ENCODE measurements around the gene GAPDHS.

Gene GAPDHS

DNA sequence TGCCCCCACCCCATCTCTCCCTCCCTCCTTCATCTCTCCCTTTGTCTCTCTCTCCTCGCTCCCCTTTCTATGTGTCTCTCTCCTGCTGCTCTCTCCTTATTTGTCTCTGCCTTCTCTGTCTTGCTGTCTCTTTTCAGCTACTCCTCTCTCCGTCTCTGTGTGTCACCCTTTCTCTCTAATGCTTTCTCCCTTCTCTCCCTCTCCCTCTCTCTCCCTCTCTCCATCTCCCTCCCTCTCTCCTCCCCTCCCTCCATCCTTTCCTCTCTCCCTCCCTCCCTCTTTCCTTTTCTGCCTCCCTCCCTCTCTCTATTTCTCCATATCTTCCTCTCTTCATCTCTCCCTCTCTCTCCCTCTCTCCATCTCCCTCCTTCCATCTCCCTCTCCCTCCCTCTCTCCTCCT is 29.5 kb downstream of the GAPDHS start:
- H3K36me3 ChIP-seq (ENCODE audit: control insufficient read depth in 2 of 2, insufficient read depth in 2 of 2, low read length in 2 of 2): no peaks in the 10 kb centered on the region
- H3K4me1 ChIP-seq (ENCODE audit: control insufficient read depth in 2 of 2, insufficient read depth in 2 of 2, low read length in 2 of 2): no peaks in the 10 kb centered on the region
- no peak overlapping the region for H3K27ac ChIP-seq (ENCODE audit: low read depth in 2 of 2, low read length in 2 of 2)
- no peak overlapping the region for H3K9ac ChIP-seq (ENCODE audit: low read depth in 1 of 2, low read length in 2 of 2)
- no peak overlapping the region for H3K4me3 ChIP-seq (ENCODE audit: low read length in 2 of 2)
- peaks cover 6 to 8% of the 10 kb centered on the region in 2 donors for H3K27me3 ChIP-seq (ENCODE audit: control insufficient read depth in 2 of 2, insufficient read depth in 2 of 2, low read length in 2 of 2)
- no peaks in the 10 kb centered on the region for H3K9me3 ChIP-seq (ENCODE audit: control insufficient read depth in 2 of 2, low read length in 2 of 2)

DNA sequence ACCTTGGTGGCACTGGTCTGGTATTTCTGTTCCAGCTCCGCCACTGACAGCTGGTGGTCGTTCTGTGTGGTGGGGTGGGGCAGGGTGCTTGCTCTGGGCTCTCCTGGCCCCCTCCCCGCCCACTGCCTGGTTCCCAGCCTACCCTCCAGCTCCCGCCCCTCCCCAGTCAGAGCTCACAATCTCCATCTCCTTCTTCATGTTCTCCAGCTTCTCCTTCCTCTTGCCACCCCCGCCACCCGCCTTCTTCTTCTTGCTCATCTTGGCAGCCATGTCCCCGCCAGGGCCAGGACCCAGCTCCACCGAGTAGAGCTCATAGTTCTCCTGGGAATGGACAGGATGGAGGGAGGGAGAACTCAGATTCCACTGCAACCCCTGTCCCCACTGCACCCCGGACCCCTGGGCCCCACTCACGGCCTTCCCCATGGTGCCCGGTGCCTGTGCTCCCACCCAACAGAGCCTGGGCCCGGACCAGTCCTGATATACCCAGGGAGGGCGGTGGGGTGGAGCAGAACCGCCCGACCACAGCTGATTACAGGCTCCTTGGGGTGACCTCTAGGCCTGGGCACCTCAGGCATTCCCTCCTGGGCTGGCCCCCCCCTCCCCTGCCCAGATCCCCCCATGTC is 30.1 kb downstream of the GAPDHS start, which contains the start of gene ATP4A:
ATP4A (minus strand) TSS at position 452 of the 623 bp plus-strand sequence; CDS start at position 423, 29 bp downstream.
- no peak within 1 kb of the TSS for H3K9ac ChIP-seq (ENCODE audit: low read depth in 1 of 2, low read length in 2 of 2)
- no peaks in the 10 kb centered on the region for H3K36me3 ChIP-seq (ENCODE audit: control insufficient read depth in 2 of 2, insufficient read depth in 2 of 2, low read length in 2 of 2)
- no peaks in the 10 kb centered on the region for H3K4me1 ChIP-seq (ENCODE audit: control insufficient read depth in 2 of 2, insufficient read depth in 2 of 2, low read length in 2 of 2)
- H3K4me3 ChIP-seq (ENCODE audit: low read length in 2 of 2): no peak within 1 kb of the TSS
- H3K27ac ChIP-seq (ENCODE audit: low read depth in 2 of 2, low read length in 2 of 2): no peak within 1 kb of the TSS
- peaks cover 6 to 8% of the 10 kb centered on the region in 2 donors for H3K27me3 ChIP-seq (ENCODE audit: control insufficient read depth in 2 of 2, insufficient read depth in 2 of 2, low read length in 2 of 2)
- H3K9me3 ChIP-seq (ENCODE audit: control insufficient read depth in 2 of 2, low read length in 2 of 2): no peaks in the 10 kb centered on the region

DNA sequence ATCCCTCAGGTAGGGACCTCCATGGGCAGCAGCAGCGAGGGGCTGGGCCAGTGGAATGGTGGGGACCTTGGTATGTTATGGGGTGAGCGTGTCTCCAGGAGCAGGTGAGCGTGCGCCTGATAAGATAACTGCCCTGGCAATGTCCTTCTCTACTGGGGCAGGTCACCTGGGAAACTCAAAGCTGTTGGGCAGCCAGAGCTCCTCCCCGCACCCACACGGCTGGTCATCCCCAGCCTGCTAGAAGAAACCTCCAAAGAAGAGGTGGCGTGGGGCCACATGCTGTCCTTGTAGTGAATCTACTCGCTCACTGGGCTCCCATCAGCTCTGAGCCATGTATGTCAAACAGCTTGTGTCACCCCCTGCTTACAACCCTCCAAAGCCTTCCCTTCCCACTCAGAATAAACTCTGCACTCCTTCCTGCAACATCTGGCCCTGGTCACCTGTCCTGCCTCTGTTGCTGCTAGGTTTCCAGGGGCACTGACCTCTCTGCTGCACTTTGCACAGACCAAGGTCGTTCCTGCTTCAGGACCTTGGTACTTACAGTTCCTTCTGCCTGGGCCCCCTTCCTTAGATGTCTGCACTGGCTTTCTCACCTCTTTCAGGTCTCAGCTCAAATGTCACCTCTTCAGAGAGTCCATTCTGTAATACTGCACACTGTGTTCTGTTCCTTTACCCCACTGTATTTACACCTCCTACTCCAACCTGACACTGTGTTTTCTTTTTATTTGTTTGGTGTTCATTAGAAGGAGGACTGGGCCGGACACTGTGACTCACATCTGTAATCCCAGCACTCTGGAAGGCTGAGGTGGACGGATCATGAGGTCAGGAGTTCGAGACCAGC is 32.0 kb downstream of the GAPDHS start:
- Histone ChIP-seq H3K27me3 (ENCODE audit: control insufficient read depth in 2 of 2, insufficient read depth in 2 of 2, low read length in 2 of 2) (peaks cover 3 to 8% of the 10 kb centered on the region in 2 donors), H3K4me1 (ENCODE audit: control insufficient read depth in 2 of 2, insufficient read depth in 2 of 2, low read length in 2 of 2) (no peaks in the 10 kb centered on the region), H3K36me3 (ENCODE audit: control insufficient read depth in 2 of 2, insufficient read depth in 2 of 2, low read length in 2 of 2) (no peaks in the 10 kb centered on the region), H3K4me3 (ENCODE audit: low read length in 2 of 2) (no peak overlapping the region), H3K27ac (ENCODE audit: low read depth in 2 of 2, low read length in 2 of 2) (no peak overlapping the region), H3K9me3 (ENCODE audit: control insufficient read depth in 2 of 2, low read length in 2 of 2) (no peaks in the 10 kb centered on the region), H3K9ac (ENCODE audit: low read depth in 1 of 2, low read length in 2 of 2) (no peak overlapping the region)

DNA sequence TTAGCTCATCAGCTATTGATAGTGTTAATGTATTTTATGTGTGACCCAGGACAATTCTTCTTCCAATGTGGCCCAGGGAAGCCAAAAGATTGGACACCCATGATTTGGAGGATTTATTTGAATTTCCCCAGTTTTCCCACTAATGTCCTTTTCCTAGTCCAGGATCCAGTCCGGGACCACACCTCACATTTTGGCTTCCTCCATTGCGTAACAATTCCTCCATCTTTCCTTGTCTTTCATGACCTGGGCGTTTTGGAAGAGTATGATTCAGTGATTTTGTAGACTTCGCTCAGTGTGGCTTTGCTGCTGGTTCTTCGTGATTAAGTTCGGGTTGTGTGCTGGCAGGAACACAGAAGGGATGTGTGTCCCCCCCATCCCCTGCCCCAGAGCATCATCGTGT is 33.5 kb downstream of the GAPDHS start:
- Histone ChIP-seq H3K4me1 (ENCODE audit: control insufficient read depth in 2 of 2, insufficient read depth in 2 of 2, low read length in 2 of 2) (no peaks in the 10 kb centered on the region), H3K9ac (ENCODE audit: low read depth in 1 of 2, low read length in 2 of 2) (no peak overlapping the region), H3K36me3 (ENCODE audit: control insufficient read depth in 2 of 2, insufficient read depth in 2 of 2, low read length in 2 of 2) (no peaks in the 10 kb centered on the region), H3K9me3 (ENCODE audit: control insufficient read depth in 2 of 2, low read length in 2 of 2) (no peaks in the 10 kb centered on the region), H3K27ac (ENCODE audit: low read depth in 2 of 2, low read length in 2 of 2) (no peak overlapping the region), H3K27me3 (ENCODE audit: control insufficient read depth in 2 of 2, insufficient read depth in 2 of 2, low read length in 2 of 2) (peaks cover 0 to 6% of the 10 kb centered on the region in 2 donors), H3K4me3 (ENCODE audit: low read length in 2 of 2) (no peak overlapping the region)

DNA sequence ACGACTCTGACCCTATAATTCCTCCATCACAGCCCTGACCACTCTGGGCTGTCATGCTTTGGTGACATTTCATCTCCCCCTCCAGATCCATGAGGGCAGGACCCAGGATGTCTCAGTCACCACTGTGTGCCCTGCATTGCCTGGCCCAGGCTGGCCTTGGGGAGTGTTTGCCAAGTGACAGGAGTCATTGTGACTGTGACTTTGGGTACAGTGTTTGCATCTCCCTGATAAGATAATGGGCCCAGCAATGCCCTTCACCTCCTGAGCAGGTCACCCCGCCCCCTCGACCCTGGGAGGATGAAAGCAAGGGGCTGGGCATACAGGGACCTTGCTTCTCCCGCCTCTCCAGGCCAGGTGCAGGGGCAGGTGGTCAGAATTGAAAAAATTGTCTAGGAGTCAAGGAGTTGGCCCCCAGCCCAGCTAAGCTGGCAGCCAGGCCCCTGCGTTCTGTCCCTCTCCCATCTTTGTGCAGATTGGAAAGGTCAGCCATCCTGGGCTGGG is 36.1 kb downstream of the GAPDHS start:
- H3K4me3 ChIP-seq (ENCODE audit: low read length in 2 of 2): no peak overlapping the region
- H3K36me3 ChIP-seq (ENCODE audit: control insufficient read depth in 2 of 2, insufficient read depth in 2 of 2, low read length in 2 of 2): no peaks in the 10 kb centered on the region
- H3K9ac ChIP-seq (ENCODE audit: low read depth in 1 of 2, low read length in 2 of 2): no peak overlapping the region
- no peaks in the 10 kb centered on the region for H3K4me1 ChIP-seq (ENCODE audit: control insufficient read depth in 2 of 2, insufficient read depth in 2 of 2, low read length in 2 of 2)
- peaks cover 0 to 6% of the 10 kb centered on the region in 2 donors for H3K27me3 ChIP-seq (ENCODE audit: control insufficient read depth in 2 of 2, insufficient read depth in 2 of 2, low read length in 2 of 2)
- H3K9me3 ChIP-seq (ENCODE audit: control insufficient read depth in 2 of 2, low read length in 2 of 2): no peaks in the 10 kb centered on the region
- H3K27ac ChIP-seq (ENCODE audit: low read depth in 2 of 2, low read length in 2 of 2): no peak overlapping the region

DNA sequence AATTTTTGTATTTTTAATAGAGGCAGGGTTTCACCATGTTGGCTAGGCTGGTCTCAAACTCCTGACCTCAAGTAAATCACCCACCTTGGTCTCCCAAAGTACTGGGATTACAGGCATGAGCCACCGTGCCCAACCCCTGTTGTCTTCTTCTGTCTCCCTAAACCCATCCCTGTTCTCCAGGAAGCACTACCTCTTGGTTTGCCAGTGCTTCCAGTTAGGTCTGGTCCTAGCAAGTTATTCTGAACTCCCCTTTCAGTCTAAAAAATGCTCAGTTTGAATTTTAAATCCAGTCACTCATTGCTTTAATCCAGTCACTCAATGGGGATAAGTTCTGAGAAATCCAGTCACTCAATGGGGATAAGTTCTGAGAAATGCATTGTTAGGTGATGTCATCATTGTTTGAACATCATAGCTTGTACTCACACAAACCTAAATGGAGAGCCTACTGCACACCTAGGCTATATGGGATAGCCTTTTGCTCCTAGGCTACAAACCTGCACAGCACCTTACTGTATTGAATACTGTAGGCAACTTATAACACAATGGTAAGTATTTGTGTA is 38.2 kb downstream of the GAPDHS start:
- peaks cover 2 to 4% of the 10 kb centered on the region in 2 donors for H3K9me3 ChIP-seq (ENCODE audit: control insufficient read depth in 2 of 2, low read length in 2 of 2)
- H3K36me3 ChIP-seq (ENCODE audit: control insufficient read depth in 2 of 2, insufficient read depth in 2 of 2, low read length in 2 of 2): no peaks in the 10 kb centered on the region
- no peak overlapping the region for H3K4me3 ChIP-seq (ENCODE audit: low read length in 2 of 2)
- peaks cover 0 to 6% of the 10 kb centered on the region in 2 donors for H3K27me3 ChIP-seq (ENCODE audit: control insufficient read depth in 2 of 2, insufficient read depth in 2 of 2, low read length in 2 of 2)
- H3K9ac ChIP-seq (ENCODE audit: low read depth in 1 of 2, low read length in 2 of 2): no peak overlapping the region
- H3K4me1 ChIP-seq (ENCODE audit: control insufficient read depth in 2 of 2, insufficient read depth in 2 of 2, low read length in 2 of 2): no peaks in the 10 kb centered on the region
- no peak overlapping the region for H3K27ac ChIP-seq (ENCODE audit: low read depth in 2 of 2, low read length in 2 of 2)

DNA sequence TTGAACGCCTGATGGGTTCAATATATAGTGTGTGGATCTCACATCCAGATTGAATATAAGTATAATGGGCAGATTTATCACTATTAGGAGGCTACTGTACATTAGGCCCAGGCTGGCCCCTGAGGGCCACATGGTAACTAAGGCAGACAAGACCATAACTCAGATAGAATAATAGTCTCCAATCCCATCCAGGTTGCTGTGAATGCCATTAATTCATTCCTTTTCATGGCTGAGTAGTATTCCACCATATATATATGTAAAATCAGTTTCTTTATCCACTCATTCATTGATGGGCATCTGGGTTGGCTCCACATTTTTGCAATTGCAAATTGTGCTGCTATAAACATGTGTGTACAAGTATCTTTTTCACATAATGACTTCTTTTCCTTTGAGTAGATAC is 44.7 kb downstream of the GAPDHS start:
- H3K4me1 ChIP-seq (ENCODE audit: control insufficient read depth in 2 of 2, insufficient read depth in 2 of 2, low read length in 2 of 2): no peaks in the 10 kb centered on the region
- no peak overlapping the region for H3K27ac ChIP-seq (ENCODE audit: low read depth in 2 of 2, low read length in 2 of 2)
- no peaks in the 10 kb centered on the region for H3K36me3 ChIP-seq (ENCODE audit: control insufficient read depth in 2 of 2, insufficient read depth in 2 of 2, low read length in 2 of 2)
- no peaks in the 10 kb centered on the region for H3K27me3 ChIP-seq (ENCODE audit: control insufficient read depth in 2 of 2, insufficient read depth in 2 of 2, low read length in 2 of 2)
- H3K4me3 ChIP-seq (ENCODE audit: low read length in 2 of 2): no peak overlapping the region
- H3K9ac ChIP-seq (ENCODE audit: low read depth in 1 of 2, low read length in 2 of 2): no peak overlapping the region
- H3K9me3 ChIP-seq (ENCODE audit: control insufficient read depth in 2 of 2, low read length in 2 of 2): peaks cover 3 to 9% of the 10 kb centered on the region in 2 donors

DNA sequence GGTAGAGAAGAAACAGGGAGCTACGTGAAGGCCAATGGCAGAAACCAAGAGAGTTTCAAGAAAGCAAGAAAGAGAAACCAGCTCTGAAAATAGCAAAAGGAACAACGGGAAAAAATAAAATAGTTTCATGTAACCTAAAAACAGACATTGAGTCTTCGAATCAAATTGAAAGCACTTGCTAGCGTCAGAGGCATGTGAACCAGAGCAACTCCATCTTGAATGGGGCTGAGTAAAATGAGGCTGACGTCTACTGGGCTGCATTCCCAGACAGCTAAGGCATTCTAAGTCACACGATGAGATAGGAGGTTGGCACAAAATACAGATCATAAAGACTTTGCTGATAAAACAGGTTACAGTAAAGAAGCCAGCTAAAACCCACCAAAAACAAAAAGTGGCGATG is 45.5 kb downstream of the GAPDHS start:
- Histone ChIP-seq H3K36me3 (ENCODE audit: control insufficient read depth in 2 of 2, insufficient read depth in 2 of 2, low read length in 2 of 2) (no peaks in the 10 kb centered on the region), H3K4me3 (ENCODE audit: low read length in 2 of 2) (no peak overlapping the region), H3K9me3 (ENCODE audit: control insufficient read depth in 2 of 2, low read length in 2 of 2) (peaks cover 3 to 9% of the 10 kb centered on the region in 2 donors), H3K9ac (ENCODE audit: low read depth in 1 of 2, low read length in 2 of 2) (no peak overlapping the region), H3K27ac (ENCODE audit: low read depth in 2 of 2, low read length in 2 of 2) (no peak overlapping the region), H3K27me3 (ENCODE audit: control insufficient read depth in 2 of 2, insufficient read depth in 2 of 2, low read length in 2 of 2) (no peaks in the 10 kb centered on the region), H3K4me1 (ENCODE audit: control insufficient read depth in 2 of 2, insufficient read depth in 2 of 2, low read length in 2 of 2) (no peaks in the 10 kb centered on the region)

DNA sequence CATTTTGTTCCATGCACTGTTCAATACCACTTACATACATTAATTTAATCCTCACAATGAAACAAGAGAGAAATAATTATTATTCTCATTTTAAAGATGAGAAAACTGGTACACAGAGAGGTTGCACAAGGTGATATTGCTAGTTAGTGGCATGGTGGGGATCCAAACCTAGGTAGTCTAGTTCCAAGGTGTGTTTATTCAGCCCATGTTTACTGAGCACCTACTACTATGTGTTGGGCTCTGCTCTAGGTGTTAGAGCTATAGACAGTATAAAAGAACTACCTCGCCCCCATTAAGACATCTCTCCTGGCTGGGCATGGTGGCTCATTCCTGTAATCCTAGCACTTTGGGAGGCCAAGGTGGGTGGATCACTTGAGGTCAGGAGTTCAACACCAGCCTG is 49.5 kb downstream of the GAPDHS start:
- H3K9me3 ChIP-seq (ENCODE audit: control insufficient read depth in 2 of 2, low read length in 2 of 2): no peaks in the 10 kb centered on the region
- H3K9ac ChIP-seq (ENCODE audit: low read depth in 1 of 2, low read length in 2 of 2): no peak overlapping the region
- no peaks in the 10 kb centered on the region for H3K36me3 ChIP-seq (ENCODE audit: control insufficient read depth in 2 of 2, insufficient read depth in 2 of 2, low read length in 2 of 2)
- H3K4me3 ChIP-seq (ENCODE audit: low read length in 2 of 2): no peak overlapping the region
- no peak overlapping the region for H3K27ac ChIP-seq (ENCODE audit: low read depth in 2 of 2, low read length in 2 of 2)
- H3K27me3 ChIP-seq (ENCODE audit: control insufficient read depth in 2 of 2, insufficient read depth in 2 of 2, low read length in 2 of 2): no peaks in the 10 kb centered on the region
- no peaks in the 10 kb centered on the region for H3K4me1 ChIP-seq (ENCODE audit: control insufficient read depth in 2 of 2, insufficient read depth in 2 of 2, low read length in 2 of 2)

DNA sequence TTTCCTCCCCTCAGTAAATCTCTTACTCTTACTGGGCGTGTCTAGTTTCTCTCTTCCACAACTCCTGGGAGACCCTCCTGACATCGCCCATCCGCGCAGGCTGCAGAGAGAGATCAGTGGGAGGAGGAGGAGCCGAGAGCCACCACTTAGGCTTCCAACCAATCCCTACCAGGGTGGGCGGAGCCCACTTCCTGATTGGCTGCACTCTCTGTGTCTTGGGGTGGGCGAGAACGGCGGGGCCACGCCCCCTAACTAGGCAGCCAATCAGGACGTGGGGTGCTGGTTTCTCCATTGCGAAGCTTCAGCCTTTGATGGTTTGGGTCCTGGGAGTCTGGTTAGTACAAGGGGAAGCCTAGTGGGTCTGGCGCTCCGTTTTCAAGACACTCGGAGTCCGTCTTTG is 52.6 kb downstream of the GAPDHS start, which contains the start of gene PMIS2:
PMIS2 (plus strand) TSS at position 326 of the 400 bp plus-strand sequence. CDS start 87 bp downstream, outside the sequence.
- no peak within 1 kb of the TSS for H3K9ac ChIP-seq (ENCODE audit: low read depth in 1 of 2, low read length in 2 of 2)
- H3K36me3 ChIP-seq (ENCODE audit: control insufficient read depth in 2 of 2, insufficient read depth in 2 of 2, low read length in 2 of 2): no peaks in the 10 kb centered on the region
- no peak within 1 kb of the TSS for H3K27ac ChIP-seq (ENCODE audit: low read depth in 2 of 2, low read length in 2 of 2)
- H3K27me3 ChIP-seq (ENCODE audit: control insufficient read depth in 2 of 2, insufficient read depth in 2 of 2, low read length in 2 of 2): no peaks in the 10 kb centered on the region
- H3K4me1 ChIP-seq (ENCODE audit: control insufficient read depth in 2 of 2, insufficient read depth in 2 of 2, low read length in 2 of 2): no peaks in the 10 kb centered on the region
- no peak within 1 kb of the TSS for H3K4me3 ChIP-seq (ENCODE audit: low read length in 2 of 2)
- no peaks in the 10 kb centered on the region for H3K9me3 ChIP-seq (ENCODE audit: control insufficient read depth in 2 of 2, low read length in 2 of 2)
